Fibroblast of skin of back (primary cell): ENCODE data around the gene REEP1.
"Not testable (repeated sequence)": the region's sequence is repeated elsewhere in the genome, so short reads cannot be mapped to it uniquely, and the experiment has no call there.

Source experiments
- DNase-seq: peaks from one replicate; pipeline ENCODE4 v3.0.0-alpha.2; 2013

The REEP1 gene

DNA sequence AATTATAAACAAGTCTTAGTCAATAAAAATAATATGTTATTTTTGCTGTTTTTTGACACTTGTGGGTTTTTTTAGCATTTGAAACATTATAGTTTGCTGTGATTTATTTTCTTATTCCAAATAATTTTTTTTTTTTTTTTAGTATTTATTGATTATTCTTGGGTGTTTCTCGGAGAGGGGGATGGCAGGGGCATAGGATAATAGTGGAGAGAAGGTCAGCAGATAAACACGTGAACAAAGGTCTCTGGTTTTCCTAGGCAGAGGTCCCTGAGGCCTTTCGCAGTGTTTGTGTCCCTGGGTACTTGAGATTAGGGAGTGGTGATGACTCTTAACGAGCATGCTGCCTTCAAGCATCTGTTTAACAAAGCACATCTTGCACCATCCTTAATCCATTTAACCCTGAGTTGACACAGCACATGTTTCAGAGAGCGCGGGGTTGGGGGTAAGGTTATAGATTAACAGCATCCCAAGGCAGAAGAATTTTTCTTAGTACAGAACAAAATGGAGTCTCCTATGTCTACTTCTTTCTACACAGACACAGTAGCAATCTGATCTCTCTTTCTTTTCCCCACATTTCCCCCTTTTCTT, 8.5 kb upstream of the REEP1 start:
- DNase-seq: not testable (repeated sequence)

DNA sequence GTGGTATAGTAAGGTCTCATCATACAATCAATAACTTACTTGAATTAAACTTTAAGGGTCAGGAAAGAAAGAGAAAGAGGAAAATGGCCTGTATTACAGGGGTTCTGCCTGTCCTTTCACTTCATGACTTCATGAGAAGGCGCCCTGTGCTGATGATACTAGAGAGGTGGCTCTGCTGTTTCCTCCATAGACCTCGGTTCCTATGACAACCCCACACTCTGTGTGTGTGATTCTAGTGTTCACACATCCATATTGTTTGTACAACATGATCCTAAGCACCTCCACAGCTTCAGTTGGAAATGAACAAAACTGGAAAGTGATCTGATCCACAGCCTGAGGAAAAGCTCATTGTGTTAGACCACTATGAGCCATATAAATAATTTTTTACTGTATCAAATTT, 7.0 kb upstream of the REEP1 start:
- DNase-seq: no peak

DNA sequence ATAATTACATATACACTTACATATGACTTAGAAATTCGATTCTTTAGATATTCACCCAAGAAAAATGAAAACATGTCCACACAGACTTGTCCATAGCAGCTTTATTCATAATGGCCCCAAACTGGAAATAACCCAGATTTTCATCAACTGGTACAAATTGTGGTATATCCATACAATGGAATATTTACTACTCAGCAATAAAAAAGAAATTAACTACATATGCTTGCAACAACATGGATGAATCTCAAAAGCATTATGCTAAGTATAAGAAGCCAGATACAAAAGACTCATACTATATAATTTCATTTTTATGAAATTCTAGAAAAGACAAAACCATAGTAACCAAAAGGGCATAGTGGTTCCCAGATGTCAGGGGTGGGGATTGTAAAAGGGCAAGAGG, 5.1 kb upstream of the REEP1 start:
- no peak for DNase-seq

DNA sequence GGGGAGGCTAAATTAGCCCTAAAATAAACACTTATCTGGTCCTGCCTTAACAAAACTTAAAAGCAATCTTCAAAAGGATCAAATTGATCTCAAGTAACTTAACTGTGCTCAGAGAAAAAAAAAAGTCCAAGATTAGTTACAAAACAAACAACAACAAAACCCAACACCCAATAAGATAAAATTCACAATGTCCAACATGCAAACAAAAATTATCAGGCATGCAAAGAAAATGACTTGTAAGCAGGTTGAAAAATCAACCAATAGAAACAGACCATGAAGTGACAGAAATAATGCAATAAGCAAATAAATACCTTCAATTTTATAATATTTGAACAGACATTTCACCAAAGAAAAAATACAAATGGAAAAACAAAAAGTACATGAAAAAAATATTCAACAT, 4.0 kb upstream of the REEP1 start:
- DNase-seq: no peak

GRCh38 chr2:86338778-86339295, 1.4 kb upstream of the REEP1 start:
- DNase-seq: no peak

GRCh38 chr2:86336675-86337243, 667 bp downstream of the REEP1 start:
- no peak for DNase-seq

DNA sequence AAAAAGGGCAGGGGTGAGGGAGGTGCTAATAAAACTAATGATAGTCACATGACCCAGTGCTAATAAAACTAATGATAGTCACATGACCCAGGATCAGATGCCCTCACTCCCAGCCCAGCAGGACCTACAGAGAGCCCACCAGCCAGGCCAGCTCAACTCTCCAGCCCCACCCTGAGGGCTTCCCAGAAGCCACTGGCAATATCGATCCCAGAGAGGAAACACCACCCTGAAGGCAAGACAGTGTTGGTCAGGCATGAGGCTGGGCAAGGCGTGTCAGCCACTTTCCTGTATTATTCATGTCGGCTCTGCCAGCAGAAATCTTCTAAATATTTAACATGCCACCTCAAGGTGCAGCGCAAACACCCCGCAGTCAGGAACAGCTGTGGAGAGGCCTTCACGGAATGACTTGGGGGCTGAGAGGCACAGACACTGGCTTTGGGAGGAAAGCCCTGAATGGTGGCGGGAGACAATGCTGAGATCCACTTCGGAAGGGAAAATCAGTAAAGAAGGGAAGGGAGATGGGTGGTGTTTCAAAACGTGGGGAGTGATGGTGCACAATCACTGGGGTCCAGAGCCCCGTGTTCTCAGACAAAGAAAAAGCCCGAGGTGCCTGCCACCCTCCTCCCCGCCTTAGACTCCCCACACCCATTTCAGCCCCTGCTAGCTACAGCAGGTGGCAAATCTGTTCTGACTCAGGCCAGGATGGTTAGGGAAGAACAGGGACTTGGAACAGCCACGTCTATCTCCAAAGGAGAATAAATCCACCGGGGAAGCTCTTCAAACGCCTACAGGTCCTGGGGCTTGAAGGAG, 1.4 kb downstream of the REEP1 start:
- DNase-seq: no peak

- DNase-seq: no peak
Measured at GRCh38 chr2:86333378-86333777, 4.0 kb downstream of the REEP1 start.

DNA sequence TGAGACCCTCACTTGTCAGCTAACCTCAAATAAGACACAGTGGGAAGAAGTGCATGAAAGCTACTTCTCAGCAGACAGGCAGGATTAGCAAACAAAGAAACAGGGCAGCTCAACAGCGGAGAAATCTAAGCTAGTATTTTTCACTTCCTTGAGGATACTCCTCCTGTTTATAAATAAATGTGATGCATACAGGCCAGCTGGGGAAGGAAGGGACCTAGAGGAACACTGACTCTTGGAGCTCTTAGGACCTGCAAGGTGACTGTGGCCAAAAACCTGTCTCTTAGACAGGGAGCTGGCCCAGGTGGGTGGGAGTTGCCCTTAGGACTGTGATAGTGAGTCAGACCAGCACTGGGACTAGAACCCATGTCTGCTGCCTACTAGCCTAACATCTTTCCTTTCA, 4.8 kb downstream of the REEP1 start:
- no peak for DNase-seq

- no peak for DNase-seq
Measured at GRCh38 chr2:86331384-86331783, 6.0 kb downstream of the REEP1 start.

DNA sequence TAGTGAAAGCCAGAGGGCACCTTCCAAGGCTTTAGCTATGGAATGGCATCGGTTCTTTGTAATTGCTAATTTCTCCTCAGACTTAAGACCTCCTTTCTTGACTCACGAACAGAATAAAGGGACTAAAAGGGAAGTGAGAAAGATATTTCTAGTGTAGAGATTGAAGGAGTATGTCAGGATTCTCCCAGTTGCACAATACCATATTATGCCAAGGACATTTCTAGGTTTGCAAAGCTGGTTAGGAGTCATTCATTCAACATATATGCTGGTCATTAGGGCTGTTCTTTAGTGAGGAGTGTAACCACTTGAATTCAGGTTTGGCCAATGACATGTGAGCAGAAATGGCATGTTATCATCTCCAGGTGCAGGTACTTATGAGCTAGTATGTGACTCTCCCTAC, 7.4 kb downstream of the REEP1 start:
- DNase-seq: no peak

- DNase-seq: no peak
Measured at GRCh38 chr2:86323273-86324021, 14.0 kb downstream of the REEP1 start.

GRCh38 chr2:86319700-86320580, 17.5 kb downstream of the REEP1 start:
- DNase-seq: no peak

DNA sequence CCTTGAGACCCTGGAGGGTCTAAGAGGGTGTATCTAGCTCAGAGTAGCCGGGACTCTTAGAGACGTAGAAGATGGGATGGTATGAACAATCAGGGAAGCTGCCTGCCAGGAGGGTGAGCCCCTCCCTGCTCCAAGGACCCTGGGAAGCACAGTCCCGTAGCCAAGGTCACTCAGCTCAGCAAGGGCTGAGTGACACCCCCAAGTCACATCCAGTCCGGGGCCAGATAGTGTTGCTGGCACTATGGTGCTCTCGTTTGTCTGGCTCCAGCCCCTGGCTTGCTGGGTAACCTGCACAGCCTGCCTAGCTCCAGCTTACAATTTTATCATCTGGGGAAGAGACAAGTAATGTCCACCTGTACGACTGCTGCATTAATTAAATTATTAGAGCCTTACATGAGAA, 22.3 kb downstream of the REEP1 start:
- no peak for DNase-seq

DNA sequence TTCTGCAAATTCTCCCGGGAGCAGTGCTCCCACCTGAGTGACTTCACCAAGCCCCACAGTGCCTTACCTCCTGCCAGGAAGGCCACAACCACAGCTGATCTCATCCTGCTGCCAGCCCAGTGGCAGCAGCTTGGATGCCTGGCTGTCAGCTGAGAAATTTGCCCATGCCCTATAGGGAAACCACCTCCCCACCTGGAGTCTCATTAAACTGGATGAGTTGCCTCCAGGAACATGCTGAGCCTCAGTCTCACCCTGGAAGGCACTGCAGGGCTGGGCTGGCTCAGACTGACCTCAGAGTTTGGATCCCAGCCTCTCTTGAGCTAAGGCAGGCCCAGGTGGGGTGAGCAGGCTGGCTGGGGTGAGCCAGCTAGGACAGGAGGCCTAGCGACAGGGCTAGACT, 23.3 kb downstream of the REEP1 start:
- DNase-seq: no peak

DNA sequence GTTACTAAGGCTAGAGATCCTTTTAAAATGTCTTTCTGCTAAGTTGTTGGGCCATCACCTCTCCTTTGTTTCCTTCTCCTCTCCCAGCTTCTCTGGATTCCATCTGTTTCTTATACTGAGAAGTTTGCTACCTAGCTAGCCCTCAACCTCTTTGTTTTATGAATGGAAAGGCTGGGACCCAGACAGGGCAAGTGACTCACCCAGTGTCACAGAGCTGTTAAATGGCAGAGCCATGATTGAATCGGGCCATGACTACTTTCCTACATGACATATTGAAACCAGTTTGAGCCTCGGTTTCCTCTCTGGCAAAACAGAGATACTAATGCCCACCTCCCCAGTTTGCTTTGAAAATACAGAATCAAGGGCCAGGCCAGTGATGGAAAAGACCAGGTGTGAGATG, 24.1 kb downstream of the REEP1 start:
- no peak for DNase-seq

DNA sequence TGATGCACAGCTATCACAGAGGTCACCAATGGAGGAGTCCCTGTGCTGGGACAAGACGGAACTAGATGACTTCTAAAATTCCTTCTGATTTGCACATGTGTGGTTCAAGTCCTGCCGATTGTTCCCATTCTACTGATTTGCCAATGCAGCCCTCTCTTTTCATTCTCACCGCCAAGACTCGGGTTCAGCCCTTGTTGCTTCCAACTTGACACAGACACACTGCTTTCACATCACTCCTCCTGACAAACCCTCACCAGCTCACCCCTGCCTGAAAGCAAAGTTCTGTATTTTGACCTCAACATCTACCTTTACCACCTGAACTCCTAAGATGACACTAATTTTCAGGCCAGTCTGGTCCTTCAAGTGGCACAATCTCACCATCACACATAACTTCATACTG, 25.5 kb downstream of the REEP1 start:
- DNase-seq: no peak

DNA sequence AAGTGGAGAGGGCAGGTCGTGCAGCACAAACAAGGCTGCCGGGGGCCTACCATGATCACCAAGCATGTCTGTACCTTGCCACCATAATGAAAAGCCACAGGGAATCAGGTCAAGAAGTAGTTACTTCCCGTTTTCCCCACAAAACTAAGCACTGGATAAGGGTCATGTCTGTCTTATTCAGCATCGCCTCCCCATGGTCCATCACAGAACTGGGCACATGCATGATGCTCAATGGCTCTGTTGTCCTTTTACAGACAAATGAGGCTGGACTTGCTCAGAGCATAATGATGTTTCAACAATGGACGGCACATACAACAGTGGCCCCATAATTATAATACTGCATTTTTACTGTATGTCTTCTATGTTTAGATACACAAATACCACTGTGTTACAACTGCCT, 27.5 kb downstream of the REEP1 start:
- no peak for DNase-seq

GRCh38 chr2:86308984-86309695, 28.3 kb downstream of the REEP1 start:
- no peak for DNase-seq

GRCh38 chr2:86308356-86308755, 29.1 kb downstream of the REEP1 start:
- no peak for DNase-seq

DNA sequence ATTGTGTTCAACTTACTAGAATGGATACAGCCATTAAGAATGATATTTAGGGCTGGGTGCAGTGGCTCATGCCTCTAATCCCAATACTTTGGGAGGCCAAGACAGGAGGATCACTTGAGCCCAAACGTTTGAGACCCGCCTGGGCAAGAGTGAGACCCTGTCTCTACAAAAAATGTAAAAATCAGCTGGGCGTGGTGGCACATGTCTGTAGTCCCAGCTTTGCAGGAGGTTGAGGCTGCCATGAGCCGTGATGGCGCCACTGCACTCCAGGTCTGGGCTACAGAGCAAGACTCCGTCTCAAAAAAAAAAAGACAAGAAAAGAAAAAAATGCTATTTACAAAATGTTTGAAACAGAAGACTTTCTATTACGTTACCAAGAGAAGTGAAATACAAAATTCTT, 30.0 kb downstream of the REEP1 start:
- DNase-seq: no peak

- DNase-seq: no peak
Measured at GRCh38 chr2:86305915-86306254, 31.5 kb downstream of the REEP1 start.
